Measurements from ENCODE around the gene KCTD8. TPM values are rescaled to one million over a fixed set of nuclear protein-coding genes. Genes with fewer than 3 reads are reported as not detected.

The KCTD8 gene
- total RNA-seq, 1 experiment from 2014 or later: 1.1 TPM

DNA sequence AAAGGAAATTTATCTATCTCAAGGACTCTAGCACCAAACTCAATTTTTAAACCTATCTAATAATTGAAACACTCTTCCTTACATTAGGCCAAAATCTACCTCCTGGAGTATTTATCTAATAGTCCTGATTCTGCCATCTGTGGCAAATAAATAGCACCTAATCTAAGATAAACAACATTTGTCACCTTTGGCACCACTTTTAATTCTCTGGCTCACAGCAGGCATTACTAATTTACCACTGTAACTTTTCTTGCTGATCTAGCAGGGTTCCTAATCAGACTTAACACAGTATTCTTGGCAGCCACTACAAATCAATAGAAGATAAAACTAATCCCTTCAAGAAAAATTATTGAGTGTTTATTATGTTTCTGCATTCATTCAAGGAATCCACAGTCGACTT lies 161.1 kb downstream of the KCTD8 start:
- Mint-ChIP-seq H3K36me3 (ENCODE audit: insufficient read depth in 1 of 3, low read depth in 3 of 3) (peaks cover 0 to 15% (median 6%) of the 10 kb centered on the region in 3 experiments; a peak in 4 of 7 replicates), H3K4me3 (no peak overlapping the region), H3K4me1 (no peaks in the 10 kb centered on the region), H3K9me3 (peaks cover 3 to 17% of the 10 kb centered on the region in 2 experiments; a peak in 4 of 5 replicates), H3K27me3 (ENCODE audit: low read depth) (no peaks in the 10 kb centered on the region), H3K27ac (no peak overlapping the region)
- Histone ChIP-seq H2BK15ac (ENCODE audit: low read depth, low read length) (no peak overlapping the region), H3K79me1 (ENCODE audit: insufficient read depth, low read depth, low read length, poor library complexity, severe bottlenecking) (no peaks in the 10 kb centered on the region), H3K23ac (ENCODE audit: insufficient read length, low read depth, low read length) (no peak overlapping the region), H3K4me2 (ENCODE audit: insufficient read depth, insufficient read length, low read length) (no peak overlapping the region), H2AK5ac (ENCODE audit: insufficient read length, low read length) (no peak overlapping the region), H4K91ac (ENCODE audit: insufficient read length, low read depth, low read length) (no peak overlapping the region), H3K4ac (ENCODE audit: low read depth, low read length) (no peak overlapping the region), H4K5ac (ENCODE audit: insufficient read length, low read depth, low read length) (no peak overlapping the region), H3K27ac (ENCODE audit: insufficient read length, low read depth, low read length) (no peak overlapping the region), H2AFZ (ENCODE audit: low read length) (no peak overlapping the region), H2BK120ac (ENCODE audit: low read depth, low read length, poor library complexity, severe bottlenecking) (no peak overlapping the region), H3K18ac (ENCODE audit: insufficient read length, low read depth, low read length) (no peak overlapping the region), H3K56ac (ENCODE audit: insufficient read length, low read depth, low read length) (no peak overlapping the region), H2BK12ac (ENCODE audit: insufficient read length, low read depth, low read length) (no peak overlapping the region), H3K9ac (ENCODE audit: extremely low read depth, insufficient read length, low read length) (no peak overlapping the region), H3K14ac (ENCODE audit: insufficient read depth, low read length) (no peak overlapping the region), H2BK5ac (ENCODE audit: insufficient read length, low read length) (no peak overlapping the region), H3K23me2 (ENCODE audit: insufficient read length, low read depth, low read length, poor library complexity, severe bottlenecking) (no peaks in the 10 kb centered on the region), H3K9me3 (ENCODE audit: control insufficient read depth, low read depth, low read length) (no peaks in the 10 kb centered on the region), H3T11ph (ENCODE audit: low read length) (no peak overlapping the region), H4K8ac (replicated peaks; ENCODE audit: insufficient read length, low read depth, low read length) (no peak overlapping the region), H3K79me2 (ENCODE audit: insufficient read depth, low read length) (no peaks in the 10 kb centered on the region), H2BK20ac (ENCODE audit: low read depth, low read length, poor library complexity, severe bottlenecking) (no peak overlapping the region), H3K4me1 (ENCODE audit: insufficient read depth, low read length) (no peaks in the 10 kb centered on the region), H4K20me1 (ENCODE audit: control insufficient read depth, insufficient read depth, insufficient read length) (no peaks in the 10 kb centered on the region), H3K27me3 (ENCODE audit: insufficient read depth, low read length) (no peaks in the 10 kb centered on the region)
- no CpG with 5 or more reads among the region's 1 CpG for WGBS (ENCODE audit: extremely low coverage, insufficient read length, low lambda C conversion rate)
- no peak for DNase-seq
- TF ChIP-seq, protein P1, sequence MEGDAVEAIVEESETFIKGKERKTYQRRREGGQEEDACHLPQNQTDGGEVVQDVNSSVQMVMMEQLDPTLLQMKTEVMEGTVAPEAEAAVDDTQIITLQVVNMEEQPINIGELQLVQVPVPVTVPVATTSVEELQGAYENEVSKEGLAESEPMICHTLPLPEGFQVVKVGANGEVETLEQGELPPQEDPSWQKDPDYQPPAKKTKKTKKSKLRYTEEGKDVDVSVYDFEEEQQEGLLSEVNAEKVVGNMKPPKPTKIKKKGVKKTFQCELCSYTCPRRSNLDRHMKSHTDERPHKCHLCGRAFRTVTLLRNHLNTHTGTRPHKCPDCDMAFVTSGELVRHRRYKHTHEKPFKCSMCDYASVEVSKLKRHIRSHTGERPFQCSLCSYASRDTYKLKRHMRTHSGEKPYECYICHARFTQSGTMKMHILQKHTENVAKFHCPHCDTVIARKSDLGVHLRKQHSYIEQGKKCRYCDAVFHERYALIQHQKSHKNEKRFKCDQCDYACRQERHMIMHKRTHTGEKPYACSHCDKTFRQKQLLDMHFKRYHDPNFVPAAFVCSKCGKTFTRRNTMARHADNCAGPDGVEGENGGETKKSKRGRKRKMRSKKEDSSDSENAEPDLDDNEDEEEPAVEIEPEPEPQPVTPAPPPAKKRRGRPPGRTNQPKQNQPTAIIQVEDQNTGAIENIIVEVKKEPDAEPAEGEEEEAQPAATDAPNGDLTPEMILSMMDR (conservative IDR thresholded peaks at IDR 0.05): no peak

All from H9 (cell line).